A549 (cell line): ENCODE measurements around the gene IGF1R. TPM values are rescaled to one million over a fixed set of nuclear protein-coding genes. Genes with fewer than 3 reads are reported as not detected.
A peak's percentile ranks its signal among the peaks of the same experiment; 100 is the strongest.

Experiments
- ATAC-seq, 2 experiments: fragments of 200-7000 bp in 1 of 2; fragments of >200 bp in 1 of 2; cut with Nextera tagmentation in 1 of 2; cut with Tn5 transposase in 1 of 2; 3 replicates each; pipeline versions ENCODE4 v1.8.0 to v1.9.1; 2018 to 2020; ENCODE audit warnings: mild to moderate bottlenecking in 1 of 2, moderate library complexity in 1 of 2
- CTCF ChIA-PET: fragments of 300-600 bp; sonication (Branson Sonifier 250); formaldehyde crosslinking; extraction: SDS; loops from one replicate; lab custom pipeline; 2021; ENCODE audit warnings: antibody characterized with exemption, inconsistent platforms; lab: Yijun Ruan, JAX
- POLR2A ChIA-PET: fragments of 350-600 bp; formaldehyde crosslinking; extraction: SDS; loops from one replicate; lab custom pipeline; 2021; ENCODE audit warnings: antibody characterized with exemption, inconsistent platforms; lab: Yijun Ruan, JAX
- DNase-seq, 2 experiments: peaks; one replicate each; pipeline versions ENCODE4 v3.0.0 to v3.0.0-alpha.2; 2011 to 2016; ENCODE audit warnings: low read depth in 1 of 2, low spot score in 1 of 2
- FAIRE-seq: peaks from 2 replicates; lab custom pipeline; 2011; peaks lifted over from hg19 to GRCh38; lab: Jason Lieb, UNC
- H3K27ac ChIP-seq, 2 experiments: fragments of >200 bp; sonication (Bioruptor Twin); formaldehyde crosslinking; 3 replicates each; pipeline ENCODE4 v1.5.1; 2016 to 2017
- H3K4me1 ChIP-seq: fragments of >200 bp; sonication (Bioruptor Twin); formaldehyde crosslinking; 3 replicates; pipeline ENCODE4 v1.6.1; 2016
- H3K4me2 ChIP-seq: fragments of >200 bp; sonication (Bioruptor Twin); formaldehyde crosslinking; 3 replicates; pipeline ENCODE4 v1.6.1; 2016
- H3K4me3 ChIP-seq: fragments of >200 bp; sonication (Bioruptor Twin); formaldehyde crosslinking; 3 replicates; pipeline ENCODE4 v1.5.1; 2016
- H3K9me3 ChIP-seq: fragments of >200 bp; sonication (Bioruptor Twin); formaldehyde crosslinking; 3 replicates; pipeline ENCODE4 v1.6.1; 2016
- CHD2 ChIP-seq: fragments of 150-350 bp; IDR thresholded peaks from 2 replicates; pipeline ENCODE4 v1.6.1; 2014; ENCODE audit warnings: low read length; ENCODE audit not compliant: partially characterized antibody
- EHF ChIP-seq: fragments of 250-450 bp; sonication (Bioruptor Pico); IDR thresholded peaks from 2 replicates; pipeline ENCODE4 v1.5.0; 2020; ENCODE audit warnings: mild to moderate bottlenecking
- FOSB ChIP-seq: fragments of 250-450 bp; sonication (Bioruptor Pico); IDR thresholded peaks from 2 replicates; pipeline ENCODE4 v1.5.0; 2020; ENCODE audit warnings: mild to moderate bottlenecking, moderate library complexity
- GATA3 ChIP-seq: IDR thresholded peaks from 2 replicates; pipeline ENCODE4 v1.6.1; 2012; ENCODE audit warnings: borderline replicate concordance
- HDAC2 ChIP-seq: fragments of 200-600 bp; sonication (generic); IDR thresholded peaks from 2 replicates; pipeline ENCODE4 v1.6.1; 2016
- HEYL ChIP-seq: fragments of 250-450 bp; sonication (Bioruptor Pico); IDR thresholded peaks from 2 replicates; pipeline ENCODE4 v1.8.0; 2021; ENCODE audit warnings: mild to moderate bottlenecking, moderate library complexity
- JUNB ChIP-seq: fragments of >200 bp; sonication (Bioruptor Twin); formaldehyde crosslinking; IDR thresholded peaks from 2 replicates; pipeline ENCODE4 v1.6.1; 2016
- KDM1A ChIP-seq: fragments of 200-600 bp; sonication (generic); IDR thresholded peaks from 2 replicates; pipeline ENCODE4 v1.6.1; 2016; ENCODE audit warnings: low read depth, mild to moderate bottlenecking
- MAZ ChIP-seq: fragments of 150-350 bp; IDR thresholded peaks from 2 replicates; pipeline ENCODE4 v1.6.1; 2014; ENCODE audit warnings: antibody characterized with exemption, low read depth, low read length, borderline replicate concordance
- NFE2L2 ChIP-seq: fragments of 150-350 bp; conservative IDR thresholded peaks from 2 replicates; pipeline ENCODE4 v1.6.1; 2014; ENCODE audit warnings: low read length
- POLR2A ChIP-seq: IDR thresholded peaks from 2 replicates; pipeline ENCODE4 v1.6.1; 2012; ENCODE audit warnings: mild to moderate bottlenecking, low read length
- POLR2AphosphoS2 ChIP-seq: conservative IDR thresholded peaks from 2 replicates; pipeline ENCODE4 v1.6.1; 2012; ENCODE audit warnings: low read length, improper control_type of control experiment, inconsistent platforms
- RNF2 ChIP-seq: fragments of 200-600 bp; sonication (generic); IDR thresholded peaks from 2 replicates; pipeline ENCODE4 v1.6.1; 2016; ENCODE audit warnings: low read depth, mild to moderate bottlenecking, antibody characterized with exemption, moderate library complexity, borderline replicate concordance
- TFCP2L1 ChIP-seq: fragments of 250-450 bp; sonication (Bioruptor Pico); IDR thresholded peaks from 2 replicates; pipeline ENCODE4 v1.5.0; 2021; ENCODE audit warnings: mild to moderate bottlenecking
- TP53 ChIP-seq: fragments of 250-450 bp; sonication (Bioruptor Pico); IDR thresholded peaks from 2 replicates; pipeline ENCODE4 v1.5.0; 2021; ENCODE audit warnings: mild to moderate bottlenecking, moderate library complexity
- ZC3H11A ChIP-seq: fragments of 450-650 bp; IDR thresholded peaks from 2 replicates; pipeline ENCODE4 v1.6.1; 2014; ENCODE audit warnings: antibody characterized with exemption, mild to moderate bottlenecking
- WGBS: methylation state at CpG from one replicate; pipeline ENCODE4 v1.1.6; 2017; ENCODE audit errors: missing lambda C conversion rate; 5-methylcytosine and 5-hydroxymethylcytosine counted together
- polyA plus RNA-seq, 4 experiments: library from polyadenylated mRNA; depleted of rRNA in 3 of 4; stranded (reverse); fragments of >200 nt; fragmentation: RNase III in 1 of 4; extraction: RNeasy Plus Mini Kit Qiagen cat#74134 plus additional on column Dnase treatment in 1 of 4; gene quantifications; 2 replicates in 3 of 4; 3 replicates in 1 of 4; pipeline ENCODE4 v1.2.3, GENCODE V29; 2011 to 2017
- TF ChIP-seq, protein P1 (sequence below): IDR thresholded peaks from 2 replicates; pipeline ENCODE4 v1.6.1; 2012
- TF ChIP-seq, protein P2 (sequence below): fragments of >200 bp; sonication (Bioruptor Twin); formaldehyde crosslinking; IDR thresholded peaks from 2 replicates; pipeline ENCODE4 v1.6.1; 2016
- TF ChIP-seq, protein P3 (sequence below): fragments of 450-650 bp; IDR thresholded peaks from 2 replicates; pipeline ENCODE4 v1.6.1; 2014; ENCODE audit warnings: antibody characterized with exemption
- TF ChIP-seq, protein P4 (sequence below): fragments of 250-450 bp; sonication (Bioruptor Pico); IDR thresholded peaks from 2 replicates; pipeline ENCODE4 v1.5.0; 2021; ENCODE audit warnings: mild to moderate bottlenecking, moderate library complexity, borderline replicate concordance
- TF ChIP-seq, protein P5 (sequence below): fragments of 250-450 bp; sonication (Bioruptor Pico); IDR thresholded peaks from 2 replicates; pipeline ENCODE4 v1.5.0; 2020; ENCODE audit warnings: low read depth, mild to moderate bottlenecking, moderate library complexity

IGF1R gene
- polyA plus RNA-seq, 2 of the 4 experiments (the other 2 are of a cell fraction) = 42.6 to 69.5 TPM

DNA sequence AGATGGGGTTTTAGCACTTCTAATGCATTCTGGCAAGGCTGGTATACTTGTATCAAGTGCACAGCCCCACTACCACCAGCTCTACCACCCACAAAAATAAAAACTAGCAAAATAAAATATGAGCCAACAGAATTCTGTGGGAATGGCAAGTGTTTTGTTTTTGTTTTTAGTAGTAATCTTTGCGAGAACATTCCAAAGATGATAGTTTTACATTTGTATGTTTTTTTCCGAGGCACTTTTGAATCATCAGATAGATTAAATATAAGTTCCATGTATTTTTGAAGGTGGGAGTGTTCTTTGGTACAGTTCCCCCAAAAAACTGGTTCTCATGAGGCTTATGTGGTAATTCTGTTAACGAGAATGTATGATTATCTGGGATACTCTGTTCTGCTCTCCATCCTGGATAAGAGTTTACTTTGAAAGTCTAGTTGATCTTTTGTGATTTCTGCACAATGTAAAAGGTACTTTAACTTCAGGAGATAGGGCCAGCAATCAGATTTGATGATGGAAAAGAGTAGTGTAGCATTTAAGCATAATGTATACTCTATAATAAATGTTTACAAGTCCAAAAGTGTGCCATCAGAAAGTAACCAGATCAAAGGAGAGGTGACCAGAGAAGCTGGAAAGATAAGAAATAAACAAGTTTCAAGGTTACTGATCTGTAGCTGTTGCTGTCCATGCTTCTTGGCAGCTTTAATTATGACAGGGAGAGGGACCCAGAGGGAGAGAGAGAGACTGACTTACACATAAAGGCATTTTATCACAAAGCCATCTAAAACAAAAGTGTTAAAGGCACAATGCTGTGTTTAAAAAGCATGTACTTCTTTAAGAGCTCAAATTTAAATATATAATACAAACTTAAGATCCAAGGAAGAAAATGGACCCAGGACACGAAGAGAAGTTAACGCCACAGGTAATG, 228.4 kb downstream of the IGF1R start:
- no peak for FAIRE-seq
- 71% methylated on average over 5 of the region's 5 CpGs for WGBS
- no peak for DNase-seq
- Histone ChIP-seq H3K4me1 (peaks cover 95% of the 10 kb centered on the region), H3K9me3 (no peaks in the 10 kb centered on the region), H3K4me3 (no peak overlapping the region), H3K27ac (peak overlapping the region; percentile 95 to 97), H3K4me2 (peak overlapping the region; percentile 79)
- TF ChIP-seq, protein P1, sequence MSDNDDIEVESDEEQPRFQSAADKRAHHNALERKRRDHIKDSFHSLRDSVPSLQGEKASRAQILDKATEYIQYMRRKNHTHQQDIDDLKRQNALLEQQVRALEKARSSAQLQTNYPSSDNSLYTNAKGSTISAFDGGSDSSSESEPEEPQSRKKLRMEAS = 0 out of 2 replicates have a peak, but pooled peaks have one; percentile 13
- TF ChIP-seq NFE2L2 = no peak
- peak; percentile 47; the same call in 1 of the 2 replicates for TF ChIP-seq GATA3
- no peak for ATAC-seq
- POLR2A ChIA-PET = interaction anchor here (0.7 kb wide), 1 partner anchor 16 kb away, joined by 3 read pairs; no protein-coding TSS in a partner anchor
- CTCF ChIA-PET = interaction anchor here (0.6 to 6.6 kb wide), 9 partner anchors 9 to 357 kb away, joined by 3 to 97 read pairs (median 5); no protein-coding TSS in a partner anchor

DNA sequence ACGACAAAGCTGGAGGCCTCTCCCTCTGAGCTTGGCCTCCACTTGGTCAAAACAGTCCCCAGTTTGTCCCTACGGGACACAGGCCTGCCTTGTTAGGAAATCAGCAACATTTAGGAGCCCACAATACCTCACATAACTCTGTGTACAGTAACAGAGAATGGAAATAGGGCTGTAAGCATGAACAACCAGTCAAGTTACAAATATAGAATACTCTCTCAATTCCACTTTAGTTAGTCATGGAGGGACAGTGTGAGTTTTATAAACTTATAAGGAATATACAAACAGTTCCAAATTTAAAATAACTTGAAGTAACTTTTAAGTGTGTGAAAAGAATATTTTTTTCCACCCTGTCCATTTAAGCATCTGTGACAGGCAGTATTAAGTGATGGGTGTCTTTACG, 229.8 kb downstream of the IGF1R start:
- FAIRE-seq = no peak
- 62% methylated on average over 3 of the region's 3 CpGs for WGBS
- H3K27ac ChIP-seq = peak overlapping the region; percentile 95 to 97
- ATAC-seq = no peak
- H3K4me3 ChIP-seq = no peak overlapping the region
- CTCF ChIA-PET = interaction anchor here (0.6 to 2.0 kb wide), 3 partner anchors 7 to 351 kb away, joined by 3 to 8 read pairs (median 3); no protein-coding TSS in a partner anchor
- POLR2A ChIA-PET = no interaction called here
- no peak for DNase-seq
- H3K4me2 ChIP-seq = peak overlapping the region; percentile 79
- TF ChIP-seq JUNB (no peak), ZC3H11A (no peak), RNF2 (no peak), HEYL (CRISPR knock-in tag) (no peak), EHF (no peak), TFCP2L1 (no peak), MAZ (no peak), TP53 (CRISPR knock-in tag) (no peak), CHD2 (no peak), KDM1A (no peak), POLR2A (no peak), HDAC2 (no peak)
- TF ChIP-seq, protein P2, sequence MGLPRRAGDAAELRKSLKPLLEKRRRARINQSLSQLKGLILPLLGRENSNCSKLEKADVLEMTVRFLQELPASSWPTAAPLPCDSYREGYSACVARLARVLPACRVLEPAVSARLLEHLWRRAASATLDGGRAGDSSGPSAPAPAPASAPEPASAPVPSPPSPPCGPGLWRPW = no peak
- TF ChIP-seq, protein P3, sequence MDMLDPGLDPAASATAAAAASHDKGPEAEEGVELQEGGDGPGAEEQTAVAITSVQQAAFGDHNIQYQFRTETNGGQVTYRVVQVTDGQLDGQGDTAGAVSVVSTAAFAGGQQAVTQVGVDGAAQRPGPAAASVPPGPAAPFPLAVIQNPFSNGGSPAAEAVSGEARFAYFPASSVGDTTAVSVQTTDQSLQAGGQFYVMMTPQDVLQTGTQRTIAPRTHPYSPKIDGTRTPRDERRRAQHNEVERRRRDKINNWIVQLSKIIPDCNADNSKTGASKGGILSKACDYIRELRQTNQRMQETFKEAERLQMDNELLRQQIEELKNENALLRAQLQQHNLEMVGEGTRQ = no peak
- TF ChIP-seq, protein P4, sequence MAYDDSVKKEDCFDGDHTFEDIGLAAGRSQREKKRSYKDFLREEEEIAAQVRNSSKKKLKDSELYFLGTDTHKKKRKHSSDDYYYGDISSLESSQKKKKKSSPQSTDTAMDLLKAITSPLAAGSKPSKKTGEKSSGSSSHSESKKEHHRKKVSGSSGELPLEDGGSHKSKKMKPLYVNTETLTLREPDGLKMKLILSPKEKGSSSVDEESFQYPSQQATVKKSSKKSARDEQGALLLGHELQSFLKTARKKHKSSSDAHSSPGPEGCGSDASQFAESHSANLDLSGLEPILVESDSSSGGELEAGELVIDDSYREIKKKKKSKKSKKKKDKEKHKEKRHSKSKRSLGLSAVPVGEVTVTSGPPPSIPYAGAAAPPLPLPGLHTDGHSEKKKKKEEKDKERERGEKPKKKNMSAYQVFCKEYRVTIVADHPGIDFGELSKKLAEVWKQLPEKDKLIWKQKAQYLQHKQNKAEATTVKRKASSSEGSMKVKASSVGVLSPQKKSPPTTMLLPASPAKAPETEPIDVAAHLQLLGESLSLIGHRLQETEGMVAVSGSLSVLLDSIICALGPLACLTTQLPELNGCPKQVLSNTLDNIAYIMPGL = no peak
- peaks cover 95% of the 10 kb centered on the region for H3K4me1 ChIP-seq
- no peaks in the 10 kb centered on the region for H3K9me3 ChIP-seq

DNA sequence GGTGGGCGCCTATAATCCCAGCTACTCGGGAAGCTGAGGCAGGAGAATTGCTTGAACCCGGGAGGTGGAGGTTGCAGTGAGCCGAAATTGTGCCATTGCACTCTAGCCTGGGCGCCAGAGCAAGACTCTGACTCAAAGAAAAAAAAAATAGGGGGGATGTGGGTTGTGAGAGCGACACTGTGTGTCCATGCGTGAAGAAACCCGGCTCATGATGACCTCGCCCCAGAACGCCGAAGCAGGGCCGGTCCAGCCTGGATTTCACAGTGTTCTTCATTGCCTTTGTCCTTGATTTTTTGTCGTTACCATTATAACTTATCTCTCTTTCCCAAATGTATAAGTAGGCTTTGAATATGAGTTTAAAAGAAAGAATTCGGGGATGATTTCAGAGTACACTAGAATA, 230.5 kb downstream of the IGF1R start:
- no peak for DNase-seq
- no peak overlapping the region for H3K4me3 ChIP-seq
- CTCF ChIA-PET = no interaction called here

More for the DNA sequence above, 230.5 kb downstream of the IGF1R start:
- TF ChIP-seq, protein P5, sequence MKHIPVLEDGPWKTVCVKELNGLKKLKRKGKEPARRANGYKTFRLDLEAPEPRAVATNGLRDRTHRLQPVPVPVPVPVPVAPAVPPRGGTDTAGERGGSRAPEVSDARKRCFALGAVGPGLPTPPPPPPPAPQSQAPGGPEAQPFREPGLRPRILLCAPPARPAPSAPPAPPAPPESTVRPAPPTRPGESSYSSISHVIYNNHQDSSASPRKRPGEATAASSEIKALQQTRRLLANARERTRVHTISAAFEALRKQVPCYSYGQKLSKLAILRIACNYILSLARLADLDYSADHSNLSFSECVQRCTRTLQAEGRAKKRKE (CRISPR knock-in tag) = no peak
- TF ChIP-seq FOSB (CRISPR knock-in tag) (no peak), POLR2AphosphoS2 (no peak), HDAC2 (no peak)
- TF ChIP-seq, protein P3 = no peak
- FAIRE-seq (no peak), ATAC-seq (no peak)
- POLR2A ChIA-PET = no interaction called here
- H3K4me1 ChIP-seq = peaks cover 97% of the 10 kb centered on the region
- no peaks in the 10 kb centered on the region for H3K9me3 ChIP-seq
- no peak overlapping the region; the same call in 2 of the 3 replicates for H3K4me2 ChIP-seq
- H3K27ac ChIP-seq = peak overlapping the region; percentile 95 to 97
- 94% methylated on average over 14 of the region's 14 CpGs for WGBS
